Measurements from ENCODE around the gene SHKBP1.
A peak's percentile ranks its signal among the peaks of the same experiment; 100 is the strongest.
"Not testable (repeated sequence)": the region's sequence is repeated elsewhere in the genome, so short reads cannot be mapped to it uniquely, and the experiment has no call there.

SHKBP1 gene

GRCh38 chr19:40586611-40587010 is 9.9 kb downstream of the SHKBP1 start:
- DNase-seq: no peak

DNA sequence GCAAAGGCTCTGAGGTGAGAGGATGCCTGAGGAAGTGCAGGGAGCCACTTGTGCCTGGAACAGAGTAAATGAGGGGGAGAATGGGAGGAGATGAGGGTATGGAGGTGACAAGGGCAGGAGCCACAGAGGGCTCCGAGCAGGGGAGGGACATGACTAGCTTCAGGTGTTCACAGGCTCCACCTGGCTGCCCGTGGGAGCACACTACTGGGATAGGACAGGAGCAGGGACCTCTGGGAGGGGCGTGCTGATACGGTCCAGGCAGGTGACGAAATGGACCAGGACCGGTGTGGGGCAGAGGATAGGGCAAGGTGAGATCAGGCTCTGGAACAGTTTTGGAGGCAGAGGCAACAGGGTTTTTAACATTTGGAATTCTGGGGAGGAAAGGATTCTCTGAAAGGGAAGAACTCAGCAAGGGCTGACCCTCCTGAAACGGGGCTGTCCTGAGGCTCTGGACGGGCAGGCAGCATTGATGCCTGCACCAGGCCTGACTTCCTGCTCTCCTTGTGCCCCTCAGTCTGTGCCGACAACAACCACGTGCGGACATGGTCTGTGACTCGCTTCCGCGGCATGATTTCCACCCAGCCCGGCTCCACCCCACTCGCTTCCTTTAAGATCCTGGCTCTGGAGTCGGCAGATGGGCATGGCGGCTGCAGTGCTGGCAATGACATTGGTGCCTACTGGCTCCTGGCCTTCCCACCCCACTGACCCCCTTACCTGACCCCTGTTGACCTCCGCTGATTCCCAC is 11.6 kb downstream of the SHKBP1 start:
- no peak for DNase-seq

- no peak for DNase-seq
These were observed 12.4 kb downstream of the SHKBP1 start for GRCh38 chr19:40588926-40589569.

DNA sequence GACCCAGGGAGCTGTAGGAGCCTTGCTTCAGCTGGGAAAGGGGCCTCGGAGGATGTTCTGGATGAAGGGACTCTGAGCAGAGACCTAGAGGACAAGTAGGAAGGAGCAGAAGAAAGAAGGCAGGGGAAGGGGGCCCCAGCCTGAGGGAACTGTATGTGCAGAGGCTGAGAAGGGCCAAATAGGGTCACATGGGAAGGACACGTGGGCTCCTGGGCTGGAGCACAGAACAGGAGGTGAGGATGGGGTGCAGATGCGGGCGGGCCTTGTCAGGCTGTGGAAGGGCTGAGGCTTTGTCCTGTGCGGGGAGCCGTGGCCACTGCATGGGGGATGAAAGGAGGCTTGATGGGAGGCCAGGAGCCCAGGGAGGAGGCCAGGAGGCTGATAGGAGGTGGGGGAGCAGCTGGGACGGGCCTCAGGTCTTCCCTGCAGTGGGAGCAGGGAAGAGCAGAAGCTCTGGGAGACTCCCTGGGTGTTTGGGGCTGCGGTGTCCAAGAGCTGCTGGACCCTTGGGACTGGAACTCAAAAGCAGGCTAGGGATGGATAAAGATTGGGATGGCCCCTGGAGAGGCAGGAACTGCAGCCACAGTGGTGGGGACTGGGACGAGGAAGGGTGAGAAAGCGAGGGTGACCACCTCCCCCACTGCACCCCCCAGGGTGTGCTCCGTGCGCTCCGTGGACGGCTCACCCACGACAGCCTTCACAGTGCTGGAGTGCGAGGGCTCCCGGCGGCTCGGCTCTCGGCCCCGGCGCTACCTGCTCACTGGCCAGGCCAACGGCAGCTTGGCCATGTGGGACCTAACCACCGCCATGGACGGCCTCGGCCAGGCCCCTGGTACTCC is 13.1 kb downstream of the SHKBP1 start:
- DNase-seq: no peak

DNA sequence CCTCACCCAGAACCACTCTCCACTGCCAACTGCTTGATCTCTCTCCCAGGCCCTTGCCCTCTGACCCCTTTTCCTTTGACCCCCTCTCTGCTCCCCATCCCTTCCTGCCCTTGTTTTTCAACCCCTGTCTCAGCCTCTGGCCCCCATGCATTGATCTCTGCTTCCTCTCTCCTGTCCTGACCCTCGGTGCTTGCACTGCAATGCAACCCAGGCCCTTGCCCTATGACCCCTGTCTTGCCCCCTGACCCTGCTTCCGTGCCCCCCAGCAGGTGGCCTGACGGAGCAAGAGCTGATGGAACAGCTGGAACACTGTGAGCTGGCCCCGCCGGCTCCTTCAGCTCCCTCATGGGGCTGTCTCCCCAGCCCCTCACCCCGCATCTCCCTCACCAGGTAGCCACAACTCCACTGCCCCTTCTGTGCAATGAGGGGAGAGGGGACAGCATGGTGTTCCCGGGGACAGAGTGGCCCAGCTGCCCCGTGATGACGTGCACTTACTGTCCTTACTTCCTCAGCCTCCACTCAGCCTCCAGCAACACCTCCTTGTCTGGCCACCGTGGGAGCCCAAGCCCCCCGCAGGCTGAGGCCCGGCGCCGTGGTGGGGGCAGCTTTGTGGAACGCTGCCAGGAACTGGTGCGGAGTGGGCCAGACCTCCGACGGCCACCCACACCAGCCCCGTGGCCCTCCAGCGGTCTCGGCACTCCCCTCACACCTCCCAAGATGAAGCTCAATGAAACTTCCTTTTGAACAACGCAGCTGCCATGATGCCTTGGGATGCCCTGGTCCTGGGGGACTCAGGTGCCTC is 14.0 kb downstream of the SHKBP1 start:
- DNase-seq: no peak

GRCh38 chr19:40591724-40592123 is 15.1 kb downstream of the SHKBP1 start:
- DNase-seq: not testable (repeated sequence)

GRCh38 chr19:40592170-40592569 is 15.5 kb downstream of the SHKBP1 start:
- DNase-seq: no peak

- DNase-seq: no peak
These were observed 17.6 kb downstream of the SHKBP1 start for GRCh38 chr19:40594255-40594654.

DNA sequence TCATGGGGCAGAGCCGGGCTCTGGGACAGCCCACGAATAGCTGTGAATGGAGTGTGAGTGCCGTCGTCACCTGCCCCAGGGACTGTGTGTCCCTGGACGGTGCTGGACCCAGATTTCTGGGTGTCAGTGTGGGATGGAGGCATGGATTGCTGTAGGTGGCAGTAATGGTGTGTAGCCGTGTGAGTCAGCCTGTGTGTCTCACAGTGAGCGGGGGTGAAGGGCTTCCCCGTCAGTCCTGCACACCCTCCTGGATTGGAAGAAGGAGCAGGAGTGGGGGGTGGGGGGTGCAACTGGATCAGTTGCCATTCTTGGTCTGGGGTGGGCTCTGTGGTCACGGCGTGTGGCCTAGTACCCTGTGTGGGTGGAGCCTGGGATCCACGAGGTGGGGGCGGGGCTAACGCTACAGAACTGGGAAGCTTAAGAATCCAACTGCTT is 18.0 kb downstream of the SHKBP1 start:
- DNase-seq: no peak

DNA sequence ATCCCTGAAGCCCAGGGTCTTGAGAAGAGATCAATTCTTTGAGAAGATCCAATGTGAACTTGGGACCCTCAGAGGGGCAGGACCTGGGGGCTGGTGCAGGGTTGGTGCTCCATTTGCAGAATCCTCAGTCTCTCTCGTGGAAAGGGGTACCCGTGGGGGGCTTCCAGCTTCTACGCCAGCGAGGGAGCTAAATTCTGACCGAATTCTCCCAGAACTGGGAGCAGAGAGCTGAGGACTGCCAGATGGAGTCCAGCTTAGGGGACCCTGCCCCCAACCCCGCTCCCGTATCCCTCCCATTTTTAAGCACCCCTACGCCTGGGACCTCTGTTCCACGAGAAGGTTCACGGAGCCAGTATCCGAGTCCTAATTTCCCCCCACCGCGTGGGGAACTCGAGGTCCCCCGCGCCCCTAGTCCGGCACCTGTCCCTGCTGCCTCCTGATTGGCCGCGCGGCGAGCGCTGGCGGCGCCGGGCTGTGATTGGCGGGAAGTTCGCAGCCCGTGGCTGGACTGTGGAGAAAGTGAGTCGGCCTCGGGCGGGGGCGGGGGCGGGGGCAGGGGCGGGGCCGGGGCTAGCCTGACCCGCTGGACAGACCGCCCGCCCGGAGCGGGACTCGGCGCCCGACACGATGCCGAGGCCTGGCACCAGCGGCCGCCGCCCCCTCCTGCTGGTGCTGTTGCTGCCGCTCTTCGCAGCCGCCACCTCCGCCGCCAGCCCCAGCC is 20.1 kb downstream of the SHKBP1 start:
- no peak for DNase-seq

DNA sequence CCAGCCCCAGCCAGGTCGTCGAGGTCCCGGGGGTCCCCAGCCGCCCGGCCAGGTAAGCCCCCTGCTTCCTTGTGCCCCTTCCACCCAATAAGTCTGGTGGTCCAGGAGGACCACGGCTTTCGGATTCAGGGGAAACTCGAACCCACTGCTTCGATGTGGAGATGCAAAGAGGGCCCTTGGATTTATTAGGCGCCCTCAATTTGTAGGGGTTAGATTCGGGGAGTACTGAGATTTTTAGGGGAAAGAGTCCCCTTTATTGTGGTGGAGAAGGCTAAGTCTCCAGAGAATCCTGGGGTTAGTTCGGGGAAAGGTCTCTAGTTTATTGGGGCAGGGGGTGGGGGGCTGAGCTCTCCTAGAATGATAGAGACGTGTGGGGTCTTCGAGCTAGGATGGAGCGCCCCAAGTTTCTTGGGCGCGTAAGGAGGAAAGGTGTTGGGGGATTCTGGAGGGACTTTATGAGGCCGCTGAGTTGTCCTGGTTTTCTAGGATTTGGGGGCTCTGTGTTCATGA is 20.7 kb downstream of the SHKBP1 start:
- DNase-seq: no peak

DNA sequence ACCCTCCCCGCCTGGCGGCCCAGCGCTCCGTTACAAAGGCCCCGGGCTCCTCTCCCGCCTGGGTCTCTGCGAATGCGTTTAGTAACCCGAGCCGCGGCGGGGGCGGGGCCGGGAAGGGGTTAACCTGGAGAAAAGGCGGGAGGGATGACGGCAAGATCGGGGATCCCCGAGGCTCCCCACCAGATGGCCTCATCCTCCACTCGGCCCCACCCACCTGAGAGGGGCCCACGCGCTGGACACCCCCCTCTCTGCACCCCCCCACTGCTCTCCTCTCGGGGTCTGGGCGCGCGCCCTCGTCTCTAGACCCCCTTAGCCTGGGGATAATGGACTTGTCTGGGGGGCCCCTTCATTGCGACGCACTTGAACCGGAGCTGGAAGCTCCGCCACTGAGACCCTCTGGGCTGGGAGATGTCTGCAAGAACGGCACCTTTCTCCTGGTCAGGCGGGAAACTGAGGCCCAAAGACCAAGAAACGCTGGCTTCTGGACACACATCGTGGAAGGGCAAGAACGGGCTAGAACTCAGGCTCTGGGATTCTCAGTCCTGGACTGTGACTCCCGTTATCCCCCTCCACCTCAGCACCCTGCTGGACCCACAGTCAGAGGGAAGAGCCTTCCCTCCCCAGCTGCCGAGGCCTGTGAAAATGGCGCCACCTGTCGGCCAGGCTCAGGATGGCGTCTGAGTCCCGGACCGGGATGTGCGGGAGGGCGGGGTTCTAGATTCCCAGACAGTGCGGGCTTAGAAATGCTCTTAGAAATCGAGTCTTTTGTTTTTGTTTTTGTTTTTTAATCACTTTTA is 21.6 kb downstream of the SHKBP1 start:
- peak; percentile 84 for DNase-seq

DNA sequence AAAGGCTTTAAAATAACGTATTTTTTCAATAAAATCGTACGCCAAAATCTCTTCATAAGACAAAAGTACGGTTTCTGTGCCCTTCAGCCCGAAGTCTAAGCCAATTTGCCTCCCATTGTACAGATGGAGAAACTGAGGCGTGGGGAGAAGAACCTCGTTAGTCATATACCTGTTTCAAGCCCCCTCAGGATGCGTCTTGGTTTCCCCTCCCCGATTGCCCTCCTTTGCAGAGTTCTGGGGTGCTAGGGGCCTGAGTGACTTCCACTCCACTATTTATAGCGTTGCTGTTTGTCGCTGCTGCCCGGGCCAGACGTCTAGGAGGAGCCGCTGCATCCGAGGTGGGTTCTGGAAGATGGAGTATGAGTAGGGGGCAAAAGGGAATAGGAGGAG is 22.2 kb downstream of the SHKBP1 start:
- DNase-seq: no peak

DNA sequence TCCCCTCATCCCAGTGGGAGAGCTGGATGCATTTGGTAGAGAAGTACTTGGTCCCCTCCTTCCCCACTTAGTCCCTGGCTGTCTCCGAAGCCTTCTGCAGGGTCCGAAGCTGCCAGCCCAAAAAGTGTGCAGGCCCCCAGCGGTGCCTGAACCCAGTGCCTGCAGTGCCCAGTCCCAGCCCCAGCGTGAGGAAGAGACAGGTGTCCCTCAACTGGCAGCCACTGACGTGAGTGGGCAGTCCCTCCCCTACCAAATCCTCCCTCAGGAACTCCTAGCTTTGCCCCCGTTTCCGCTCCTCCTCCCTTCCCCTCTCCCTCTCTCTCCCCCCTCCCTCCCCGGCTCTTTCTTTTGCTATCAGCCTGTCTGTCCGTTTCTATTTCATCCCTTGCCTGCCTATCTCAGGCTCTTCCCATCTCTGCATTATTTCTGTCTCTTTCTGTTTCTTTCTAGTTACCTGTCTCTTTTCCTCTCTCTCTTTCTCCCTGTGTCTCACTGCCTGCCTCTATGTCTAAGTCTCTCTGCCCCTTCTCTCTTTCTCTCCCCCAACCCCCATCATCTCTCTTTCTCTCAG is 22.7 kb downstream of the SHKBP1 start:
- DNase-seq: no peak

DNA sequence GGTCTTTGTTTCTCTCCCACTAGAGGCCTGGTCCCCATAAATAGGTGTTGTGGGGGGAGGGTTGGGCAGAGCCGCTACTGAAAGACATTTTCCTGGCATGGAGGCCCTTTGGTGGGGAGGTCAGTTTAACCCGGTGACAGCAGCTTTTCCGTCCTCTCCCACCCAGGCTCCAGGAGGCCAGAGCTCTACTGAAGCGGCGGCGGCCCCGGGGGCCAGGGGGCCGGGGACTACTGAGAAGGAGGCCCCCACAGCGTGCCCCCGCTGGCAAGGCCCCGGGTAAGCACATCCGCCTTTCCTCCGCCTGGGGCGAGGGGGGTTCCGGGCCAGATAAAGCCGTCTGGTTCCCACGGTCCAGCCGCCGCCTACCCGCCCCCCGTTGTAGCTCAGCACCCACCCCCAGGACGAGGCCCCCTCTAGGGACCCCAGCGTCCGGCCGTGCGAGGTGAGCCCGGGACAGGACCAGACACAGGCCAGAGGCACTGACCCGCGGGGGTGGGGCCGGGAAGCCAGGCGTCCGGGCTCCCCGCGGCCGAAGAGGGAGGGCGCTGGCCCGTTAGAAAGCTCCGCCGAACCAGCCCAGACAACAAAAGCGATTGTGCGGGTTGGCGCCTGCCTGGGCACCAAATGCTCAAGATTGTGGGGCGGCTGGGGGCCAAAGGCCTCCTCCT is 23.4 kb downstream of the SHKBP1 start:
- no peak for DNase-seq

GRCh38 chr19:40600570-40601133 is 24.0 kb downstream of the SHKBP1 start:
- no peak for DNase-seq

- no peak for DNase-seq
These were observed 24.7 kb downstream of the SHKBP1 start, which contains the start of gene LTBP4 for GRCh38 chr19:40601134-40601974. TSS of gene LTBP4 (plus strand) at chr19:40601369. CDS start at chr19:40601388, 19 bp downstream.

DNA sequence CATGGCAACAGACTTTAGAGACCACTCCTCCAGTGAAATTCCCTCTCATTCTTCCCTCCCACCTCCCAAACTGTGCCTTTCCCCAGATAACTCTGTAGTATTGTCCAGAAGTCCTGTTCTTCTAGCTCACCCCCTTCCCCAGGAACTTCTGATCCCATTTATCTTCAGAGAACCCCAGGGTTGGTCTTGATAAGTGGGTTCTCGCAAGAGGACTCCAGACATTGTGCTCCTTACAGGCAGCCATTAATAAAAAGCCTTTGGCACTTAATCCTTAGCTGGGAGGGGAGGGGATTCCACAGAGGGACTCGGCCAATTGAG is 26.4 kb downstream of the SHKBP1 start:
- DNase-seq: no peak

Data from stimulated activated CD4-positive, alpha-beta T cell treated with anti-CD3 and anti-CD28 coated beads, Interleukin-4, amount 100 ng/mL, for 1 hour (primary cell).